ENCODE measurements around the gene CCDC181.

GRCh38 chr1:169475806-169476387 lies 48.6 kb upstream of the CCDC181 start:
- TF ChIP-seq CTCF (IDR thresholded peaks at IDR 0.05) (no peak), POLR2A (IDR thresholded peaks at IDR 0.05) (no peak)

Measured in adrenal gland (tissue), 5 donors.